SK-N-SH treated with all-trans-retinoic acid at 6 μM for 48 hours (cell line): ENCODE measurements around the gene SKP1.

ENCODE experiments used
- ARNTL ChIP-seq: fragments of 450-650 bp; formaldehyde crosslinking; IDR thresholded peaks from 2 replicates; pipeline ENCODE4 v1.5.0; 2020; ENCODE audit warnings: low read depth, mild to moderate bottlenecking, moderate library complexity, borderline replicate concordance
- ZC3H10 ChIP-seq: fragments of 250-450 bp; sonication (Bioruptor Pico); IDR thresholded peaks from 2 replicates; pipeline ENCODE4 v1.5.1; 2021; ENCODE audit warnings: mild to moderate bottlenecking, moderate library complexity
- ZFP3 ChIP-seq: fragments of 250-450 bp; sonication (Bioruptor Pico); IDR thresholded peaks from 2 replicates; pipeline ENCODE4 v1.5.0; 2020; ENCODE audit warnings: mild to moderate bottlenecking, moderate library complexity

DNA sequence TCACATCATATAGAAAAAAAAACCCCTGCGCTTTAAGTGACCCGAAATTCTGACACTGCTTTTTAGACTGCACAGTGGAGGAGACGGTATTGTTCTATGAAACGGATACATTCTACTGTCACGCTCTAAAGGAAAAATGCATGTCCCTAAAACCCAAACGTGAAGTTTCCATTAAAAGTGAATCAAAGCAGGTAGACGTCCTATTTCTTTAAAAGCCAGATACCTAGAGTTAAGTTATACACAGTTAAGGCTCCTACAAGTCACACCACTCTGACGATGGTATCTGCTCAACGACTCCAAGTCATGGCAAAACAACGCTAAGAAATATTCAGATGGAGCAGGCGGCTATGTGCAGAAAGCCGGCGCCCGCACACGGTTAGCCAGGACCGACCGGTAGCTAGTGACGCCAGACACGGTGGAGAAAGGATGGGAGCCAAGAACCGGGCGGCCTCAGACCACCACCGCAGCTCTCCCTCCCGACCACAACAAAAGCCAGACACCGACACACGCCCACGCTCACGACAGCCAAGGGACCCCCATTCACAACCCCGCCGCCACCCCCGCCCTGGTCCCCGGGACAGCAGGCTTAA is 734 bp downstream of the SKP1 start:
- no peak for TF ChIP-seq ZC3H10 (CRISPR knock-in tag)
- no peak for TF ChIP-seq ZFP3 (CRISPR knock-in tag)
- no peak for TF ChIP-seq ARNTL (CRISPR knock-in tag)
